Adipose tissue (tissue), 3 donors: Measurements from ENCODE around the gene CACNA1B. TPM values are rescaled to one million over a fixed set of nuclear protein-coding genes. Genes with fewer than 3 reads are reported as not detected.

Source experiments
- H3K27ac ChIP-seq: one replicate; pipeline ENCODE4 v1.5.1; 2013; ENCODE audit warnings: low read depth, low read length
- WGBS, 3 donors: extraction: QIAGEN DNeasy Blood & Tissue Kit; methylation state at CpG; one replicate each; pipeline ENCODE4 v1.1.7; 2013; 5-methylcytosine and 5-hydroxymethylcytosine counted together
- polyA plus RNA-seq, 3 donors: library from polyadenylated mRNA; stranded (reverse); fragments of 200-250 nt; gene quantifications; one replicate each; pipeline ENCODE4 v1.2.3, GENCODE V29; 2013
- donor health status: healthy with polysubstance abuse.
- donor health status: Bipolar disorder and iron deficiency.
- donor health status: healthy.

The CACNA1B gene
- polyA plus RNA-seq, 3 donors = 0.04 to 0.20 TPM; not detected in 1

DNA sequence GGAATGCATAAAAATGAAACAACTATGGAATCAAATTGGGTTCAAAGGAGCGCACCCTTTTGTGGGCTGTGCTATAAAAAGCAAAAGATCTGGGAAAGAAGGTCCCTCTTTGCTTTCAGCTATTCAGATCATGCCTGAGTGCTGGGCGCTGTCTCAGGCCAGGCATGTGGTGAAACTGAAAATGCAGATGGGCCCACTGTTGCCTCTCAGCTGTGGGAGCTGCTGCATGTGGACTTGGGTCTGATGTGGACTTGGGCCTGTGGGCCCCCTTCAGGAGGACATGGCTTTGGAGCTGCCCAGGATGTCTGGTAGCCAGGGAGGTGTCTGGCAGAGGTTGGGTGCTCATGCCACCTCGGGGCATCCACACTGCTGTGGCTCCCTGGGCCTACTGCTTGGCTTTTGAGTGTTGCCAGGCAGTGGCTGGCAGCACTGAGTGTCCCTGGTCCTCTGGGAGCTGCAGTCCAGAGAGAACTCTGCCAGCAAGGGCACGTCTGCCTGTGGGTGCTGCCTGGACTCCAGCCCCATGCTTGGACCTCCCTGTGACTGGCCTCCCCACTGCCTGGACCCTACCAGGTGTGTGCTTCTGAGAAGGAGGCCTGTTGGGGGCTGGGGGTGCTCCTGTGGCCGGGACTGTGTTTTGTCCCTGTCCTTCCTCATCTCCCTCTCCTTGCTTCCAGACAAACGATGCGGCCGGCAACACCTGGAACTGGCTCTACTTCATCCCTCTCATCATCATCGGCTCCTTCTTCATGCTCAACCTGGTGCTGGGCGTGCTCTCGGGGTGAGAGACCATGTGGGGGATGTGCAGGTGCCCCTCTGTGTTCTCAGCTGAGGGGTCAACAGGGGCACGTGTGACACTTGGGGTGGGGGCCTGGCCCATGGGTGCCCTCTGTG lies 74.3 kb downstream of the CACNA1B start:
- WGBS, 3 donors = 79 to 82% (median 79%) methylated on average over 12 of the region's 12 CpGs
- H3K27ac ChIP-seq = no peak overlapping the region

DNA sequence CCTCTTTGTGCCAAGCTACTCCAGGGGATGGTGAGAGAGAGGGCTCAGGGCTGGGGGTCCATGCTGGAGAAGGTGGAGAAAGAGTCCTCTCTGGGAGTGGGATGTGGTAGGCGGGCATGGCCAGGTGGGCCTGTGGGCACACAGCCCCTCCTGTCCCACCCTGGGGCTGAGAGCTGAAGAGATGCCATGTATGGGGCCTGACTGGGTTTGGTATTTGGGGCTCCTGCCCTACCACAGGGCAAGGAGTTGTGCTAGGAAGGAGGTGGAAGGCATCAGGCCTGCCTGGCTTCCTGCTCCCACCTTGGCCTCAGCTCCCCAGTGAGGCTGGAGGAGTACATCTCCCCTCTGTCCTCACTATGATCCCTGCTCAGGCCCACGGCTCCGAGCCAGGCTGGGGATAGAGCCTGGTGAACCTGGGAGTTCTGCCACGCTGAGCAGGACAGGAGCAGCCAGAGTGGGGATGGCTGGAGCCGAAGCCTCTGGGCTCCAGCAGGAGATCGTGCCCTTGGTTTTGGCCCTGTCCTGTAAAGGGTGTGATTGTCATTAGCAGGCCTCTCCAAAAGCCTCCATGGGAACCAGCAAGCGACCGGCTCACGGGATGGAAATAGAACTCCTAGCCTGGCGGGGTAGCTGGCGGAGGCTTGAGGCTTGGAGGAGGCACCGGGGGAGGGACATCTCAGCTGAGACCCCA lies 75.5 kb downstream of the CACNA1B start:
- no peak overlapping the region for H3K27ac ChIP-seq
- 81 to 85% (median 83%) methylated on average over 12 of the region's 12 CpGs for WGBS, 3 donors

DNA sequence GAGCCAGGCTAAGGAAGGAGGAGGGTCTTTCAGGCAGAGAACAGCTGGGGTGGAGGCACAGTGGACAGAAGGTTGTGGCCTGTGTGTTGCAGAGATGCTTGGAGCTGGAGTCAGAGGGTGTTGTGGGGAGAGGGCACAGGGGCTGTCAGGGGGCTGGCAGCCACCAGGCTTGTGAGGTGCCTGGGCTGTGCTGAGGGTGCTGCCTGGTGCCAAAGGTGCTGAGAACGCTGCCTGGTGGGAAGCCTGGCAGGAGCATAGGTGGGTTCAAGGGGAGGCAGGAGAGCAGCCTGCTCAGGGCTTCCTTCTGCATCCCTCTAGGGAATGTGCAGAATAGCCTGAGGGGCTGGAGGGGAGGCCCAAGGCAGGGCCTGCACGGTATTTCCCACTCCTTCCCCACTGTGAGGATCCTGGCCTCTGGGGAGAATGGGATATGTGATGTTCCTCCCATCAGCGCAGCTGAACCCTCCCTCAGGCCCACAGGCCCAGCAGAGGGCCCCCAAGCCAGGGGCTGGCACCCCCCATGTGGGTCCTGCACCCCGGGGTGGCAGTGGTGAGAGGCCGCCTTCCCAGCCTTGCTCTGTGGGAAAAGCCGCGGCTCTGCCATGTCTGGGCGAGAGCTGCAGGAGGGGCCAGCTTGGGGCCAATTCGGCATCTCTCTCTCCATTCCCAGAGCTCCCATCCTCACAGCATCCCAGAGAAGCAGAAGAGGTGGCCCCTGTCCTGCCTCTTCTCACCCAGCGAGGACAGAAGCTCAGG lies 76.3 kb downstream of the CACNA1B start:
- 72 to 85% (median 83%) methylated on average over 10 of the region's 10 CpGs for WGBS, 3 donors
- no peak overlapping the region for H3K27ac ChIP-seq

DNA sequence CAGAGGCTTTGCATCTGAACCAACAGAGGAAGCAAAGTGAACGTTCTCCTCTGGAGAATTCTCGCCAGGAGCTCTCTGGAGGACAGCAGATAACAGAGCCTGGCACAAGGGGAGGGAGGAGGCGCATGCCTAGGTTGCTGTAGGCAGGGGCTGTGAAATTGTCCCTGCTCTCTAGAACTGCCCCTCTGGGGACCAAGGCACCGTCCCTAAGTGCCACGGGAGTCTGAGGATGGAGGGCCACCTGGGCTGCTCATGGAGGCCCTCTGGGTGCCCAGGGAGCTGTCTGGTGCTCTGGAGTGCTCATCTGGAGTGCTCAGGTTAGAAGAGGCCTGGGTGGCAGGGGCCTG lies 77.6 kb downstream of the CACNA1B start:
- 52 to 60% (median 60%) methylated on average over 5 of the region's 5 CpGs for WGBS, 3 donors
- H3K27ac ChIP-seq = no peak overlapping the region

DNA sequence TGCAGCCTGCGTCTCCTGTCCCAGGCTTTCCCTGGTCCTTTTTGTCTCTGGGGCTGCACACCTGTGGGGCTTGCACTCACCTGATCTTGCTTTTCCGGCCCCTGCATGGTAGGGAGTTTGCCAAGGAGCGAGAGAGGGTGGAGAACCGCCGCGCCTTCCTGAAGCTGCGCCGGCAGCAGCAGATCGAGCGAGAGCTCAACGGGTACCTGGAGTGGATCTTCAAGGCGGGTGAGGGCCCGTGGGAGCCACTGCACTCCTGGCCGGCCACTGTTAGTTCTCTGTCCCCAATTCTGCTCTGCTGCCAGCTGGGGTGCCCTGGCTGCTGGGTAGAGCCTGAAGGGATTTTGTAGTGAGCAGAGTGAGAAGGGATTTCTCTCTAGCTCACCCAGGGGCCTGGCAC lies 78.0 kb downstream of the CACNA1B start:
- H3K27ac ChIP-seq = no peak overlapping the region
- WGBS, 3 donors = 89 to 93% (median 92%) methylated on average over 14 of the region's 14 CpGs

DNA sequence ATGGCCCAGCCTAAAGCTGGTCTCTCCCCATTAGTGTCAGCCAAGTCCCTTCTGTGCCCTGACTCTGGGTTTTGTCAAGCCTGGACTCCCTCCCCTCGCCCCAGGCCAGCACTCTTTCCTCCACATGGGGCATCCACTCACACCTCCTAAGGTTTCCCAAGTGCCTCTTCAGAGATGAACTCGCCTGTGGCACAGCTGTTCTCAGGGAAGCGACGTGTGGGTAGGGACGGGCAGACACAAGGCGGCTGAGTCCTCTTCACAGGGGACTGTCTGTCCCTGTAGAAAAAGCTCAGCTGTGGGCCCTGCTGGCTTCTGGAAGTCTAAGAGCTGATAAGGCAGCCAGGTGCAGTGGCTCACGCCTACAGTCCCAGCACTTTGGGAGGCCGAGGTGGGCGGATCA lies 78.5 kb downstream of the CACNA1B start:
- H3K27ac ChIP-seq = no peak overlapping the region
- WGBS, 3 donors = 76 to 84% (median 77%) methylated on average over 9 of the region's 9 CpGs

DNA sequence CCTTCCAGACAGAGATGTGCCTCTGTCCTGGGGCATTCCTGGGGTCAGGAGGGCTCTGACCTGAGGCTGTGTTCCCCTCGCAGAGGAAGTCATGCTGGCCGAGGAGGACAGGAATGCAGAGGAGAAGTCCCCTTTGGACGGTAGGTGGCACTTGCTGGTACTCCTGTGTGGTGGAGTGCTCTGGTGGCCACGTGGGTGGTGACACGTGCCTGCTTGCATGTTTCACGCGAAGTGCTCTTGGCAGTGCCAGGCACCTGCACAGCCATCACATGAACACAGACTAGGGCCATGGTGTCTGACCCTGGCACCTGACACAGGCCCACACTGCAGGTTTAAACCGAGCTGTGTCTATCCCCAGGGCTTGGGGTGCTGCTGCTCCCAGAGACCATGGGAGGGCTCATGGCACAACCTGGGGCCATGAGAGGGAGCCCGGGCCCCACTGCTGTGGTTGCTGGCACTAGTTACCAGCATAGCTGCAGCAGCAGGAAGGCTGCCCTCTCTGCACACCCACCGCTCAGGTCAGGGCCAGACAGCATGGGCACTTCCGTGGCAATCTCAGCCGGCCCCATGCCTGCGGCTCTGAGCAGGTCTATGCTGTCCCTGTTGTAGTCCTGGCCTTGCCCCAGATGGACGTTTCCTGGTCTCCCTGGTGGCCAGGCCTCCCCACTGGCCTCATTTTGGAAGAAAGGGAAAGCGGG lies 79.3 kb downstream of the CACNA1B start:
- 75 to 77% (median 76%) methylated on average over 15 of the region's 15 CpGs for WGBS, 3 donors
- H3K27ac ChIP-seq = no peak overlapping the region

DNA sequence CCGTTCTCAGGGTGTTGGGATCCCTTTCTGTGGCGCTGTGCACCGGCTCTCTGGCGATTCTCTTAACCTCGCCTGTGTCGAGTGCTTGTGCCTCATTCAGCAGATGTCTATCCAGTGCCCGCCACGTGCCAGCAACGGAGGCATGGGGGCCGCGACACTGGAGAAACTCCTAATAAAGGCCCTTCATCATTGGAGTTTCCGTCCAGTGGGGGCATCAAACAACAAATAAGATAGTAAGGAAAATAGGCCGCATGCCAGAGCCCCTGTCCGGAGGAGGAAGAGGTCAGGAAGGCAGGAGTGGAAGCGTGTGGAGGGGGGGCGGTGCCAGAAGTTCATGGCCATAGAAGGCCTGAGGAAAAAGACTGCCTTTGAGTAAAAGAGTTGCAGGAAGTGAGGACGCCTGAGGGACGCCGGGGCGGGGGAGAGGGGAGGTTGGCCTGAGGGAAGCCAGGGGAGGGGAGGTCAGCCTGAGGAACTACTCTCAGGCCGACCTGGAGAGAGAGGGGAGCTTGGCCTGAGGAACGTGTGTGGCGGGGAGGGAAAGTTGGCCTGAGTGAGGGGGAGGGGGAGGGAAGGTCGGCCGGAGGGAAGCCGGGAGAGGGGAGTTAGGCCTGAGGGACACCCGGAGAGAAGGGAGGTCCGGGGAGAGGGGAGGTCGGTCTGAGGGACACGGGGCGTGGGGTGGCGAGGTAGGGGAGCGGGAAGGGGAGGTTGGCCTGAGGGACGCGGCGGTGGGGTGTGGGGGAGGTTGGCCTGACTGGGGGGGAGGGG lies 82.2 kb downstream of the CACNA1B start:
- whole genome bisulfite sequencing, 3 donors = 82 to 84% (median 83%) methylated on average over 36 of the region's 36 CpGs
- H3K27ac ChIP-seq = no peak overlapping the region

DNA sequence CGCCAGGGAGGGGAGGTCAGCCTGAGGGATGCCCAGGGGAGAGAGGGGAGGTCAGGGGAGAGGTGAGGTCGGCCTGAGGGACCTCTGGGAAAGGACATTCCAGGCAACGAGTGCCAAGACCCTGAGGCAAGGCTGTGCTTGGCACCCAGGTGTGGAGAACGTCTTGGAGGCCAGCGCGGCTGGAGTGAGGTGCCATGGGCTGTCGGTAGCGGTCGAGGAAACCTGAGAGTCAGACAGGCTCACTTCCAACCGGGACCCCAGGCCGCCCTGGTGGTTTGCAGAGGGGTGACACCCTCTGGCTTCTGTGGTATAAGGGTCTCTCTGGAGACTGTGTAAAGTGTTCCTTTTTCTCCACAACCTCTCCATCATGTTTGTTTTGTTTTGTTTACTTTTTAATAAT lies 82.9 kb downstream of the CACNA1B start:
- WGBS, 3 donors = 52 to 68% (median 64%) methylated on average over 11 of the region's 11 CpGs
- no peak overlapping the region for H3K27ac ChIP-seq

DNA sequence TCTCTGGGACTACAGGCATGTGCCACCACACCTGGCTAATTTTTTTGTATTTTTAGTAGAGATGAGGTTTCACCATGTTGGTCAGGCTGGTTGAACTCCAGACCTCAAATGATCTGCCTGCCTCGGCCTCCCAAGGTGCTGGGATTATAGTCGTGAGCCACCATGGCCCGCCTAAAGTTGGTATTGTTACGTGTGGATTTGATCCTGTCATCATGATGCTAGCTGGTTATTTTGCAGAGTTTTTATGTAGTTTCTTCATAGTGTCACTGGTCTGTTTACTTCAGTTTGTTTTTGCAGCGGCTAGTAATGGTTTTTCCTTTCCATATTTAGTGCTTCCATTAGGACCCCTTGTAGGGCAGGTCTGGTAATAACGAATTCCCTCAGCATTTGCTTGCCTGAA lies 85.9 kb downstream of the CACNA1B start:
- H3K27ac ChIP-seq = no peak overlapping the region
- WGBS, 3 donors = 86 to 90% (median 87%) methylated on average over 6 of the region's 6 CpGs

DNA sequence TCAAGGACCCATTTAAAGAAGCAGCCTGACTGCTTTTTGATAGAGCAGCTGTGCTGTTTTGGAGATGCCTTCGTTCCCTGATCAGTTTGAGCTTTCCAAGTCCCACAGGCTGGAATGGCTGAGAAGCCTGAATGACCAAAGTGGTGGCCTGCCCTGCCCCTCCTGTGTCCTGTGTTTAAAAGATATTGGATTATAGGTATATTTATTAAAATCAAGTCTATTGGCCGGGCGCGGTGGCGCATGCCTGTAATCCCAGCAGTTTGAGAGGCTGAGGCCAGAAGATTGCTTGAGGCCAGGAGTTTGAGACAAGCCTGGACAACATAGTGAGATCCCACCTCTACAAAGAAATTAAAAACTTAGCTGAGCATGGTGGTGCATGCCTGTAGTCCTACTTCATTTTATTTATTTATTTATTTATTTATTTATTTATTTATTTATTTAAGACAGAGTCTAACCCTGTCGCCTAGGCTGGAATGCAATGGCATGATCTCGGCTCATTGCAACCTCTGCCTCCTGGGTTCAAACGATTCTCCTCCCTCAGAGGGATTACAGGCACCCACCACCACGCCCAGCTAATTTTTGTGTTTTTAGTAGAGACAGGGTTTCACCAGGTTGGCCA lies 87.7 kb downstream of the CACNA1B start:
- WGBS, 3 donors = 93 to 94% (median 93%) methylated on average over 9 of the region's 9 CpGs
- no peak overlapping the region for H3K27ac ChIP-seq

DNA sequence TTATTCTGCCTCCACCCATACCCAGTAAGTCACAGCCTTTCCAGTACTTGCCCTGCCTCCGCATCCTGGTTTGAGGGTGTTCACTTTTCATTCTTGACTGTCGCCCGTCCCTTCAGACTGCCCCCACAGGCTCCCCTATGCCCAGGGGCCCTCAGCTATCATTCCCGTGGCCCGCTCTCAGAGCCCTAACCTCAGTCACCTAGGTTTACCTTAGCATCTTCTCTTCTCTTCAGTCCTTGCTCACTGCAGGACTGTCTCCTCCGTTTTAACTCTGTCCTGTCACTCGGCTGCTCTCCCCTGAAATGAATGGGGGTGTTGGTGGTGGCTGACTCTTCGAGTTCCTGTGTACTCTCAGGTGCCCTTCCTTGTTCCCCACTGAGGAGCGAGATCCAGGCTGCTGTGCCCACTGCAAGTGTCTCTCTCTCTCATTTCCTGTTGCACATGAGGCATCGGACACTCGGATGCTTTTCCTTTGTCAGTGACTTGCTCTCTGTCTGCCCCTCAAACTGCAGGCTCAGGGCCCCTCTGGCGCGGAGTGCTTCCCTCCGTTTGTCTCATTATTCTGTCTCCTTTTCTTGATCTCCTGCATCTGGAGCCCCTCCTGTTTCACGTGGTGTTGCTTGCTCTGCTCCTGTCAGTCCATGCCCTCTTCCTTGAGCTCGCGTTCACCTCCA lies 89.8 kb downstream of the CACNA1B start:
- WGBS, 3 donors = 57 to 73% (median 64%) methylated on average over 17 of the region's 17 CpGs
- no peak overlapping the region for H3K27ac ChIP-seq

DNA sequence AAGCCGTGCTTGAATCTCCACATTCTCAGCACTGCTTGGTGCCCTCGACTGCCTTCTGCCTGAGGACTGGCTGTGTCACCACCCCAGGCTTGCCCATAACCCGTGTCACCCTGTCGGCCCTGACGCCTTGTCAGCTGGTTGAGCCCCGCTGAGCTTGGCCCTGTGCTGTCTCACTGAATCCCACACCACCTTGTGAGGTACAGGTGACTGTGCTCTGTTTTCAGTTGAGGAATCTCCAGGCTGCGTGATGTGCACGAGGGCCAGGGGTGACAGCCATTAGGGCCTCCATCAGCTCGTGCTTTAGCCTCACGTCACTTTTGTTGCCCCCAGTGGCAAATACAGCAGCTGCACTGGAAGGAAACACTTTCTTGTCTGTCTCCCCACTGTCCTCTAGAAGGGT lies 90.7 kb downstream of the CACNA1B start:
- no peak overlapping the region for H3K27ac ChIP-seq
- 70 to 78% (median 70%) methylated on average over 10 of the region's 10 CpGs for WGBS, 3 donors

DNA sequence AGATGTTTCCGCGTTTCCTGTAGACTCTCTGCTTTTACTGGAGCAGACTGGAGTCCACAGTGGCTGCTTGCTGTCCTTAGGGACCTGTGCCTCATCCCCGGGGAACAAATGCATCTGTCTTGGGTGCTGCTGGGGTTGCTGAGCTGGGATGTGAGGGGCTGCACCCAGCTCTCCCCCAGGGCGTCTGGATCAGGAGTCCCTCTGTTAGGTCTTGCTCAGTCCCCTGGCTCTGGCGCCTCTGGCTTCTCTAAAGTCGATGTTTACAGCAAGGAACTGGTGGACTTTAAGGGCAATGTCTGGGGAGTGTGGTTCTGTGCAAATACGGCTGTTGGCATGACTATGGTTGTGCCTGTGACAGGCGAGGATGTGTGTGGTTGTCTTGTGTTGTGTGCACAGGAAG lies 91.4 kb downstream of the CACNA1B start:
- no peak overlapping the region for H3K27ac ChIP-seq
- WGBS, 3 donors = 66 to 81% (median 73%) methylated on average over 8 of the region's 8 CpGs

DNA sequence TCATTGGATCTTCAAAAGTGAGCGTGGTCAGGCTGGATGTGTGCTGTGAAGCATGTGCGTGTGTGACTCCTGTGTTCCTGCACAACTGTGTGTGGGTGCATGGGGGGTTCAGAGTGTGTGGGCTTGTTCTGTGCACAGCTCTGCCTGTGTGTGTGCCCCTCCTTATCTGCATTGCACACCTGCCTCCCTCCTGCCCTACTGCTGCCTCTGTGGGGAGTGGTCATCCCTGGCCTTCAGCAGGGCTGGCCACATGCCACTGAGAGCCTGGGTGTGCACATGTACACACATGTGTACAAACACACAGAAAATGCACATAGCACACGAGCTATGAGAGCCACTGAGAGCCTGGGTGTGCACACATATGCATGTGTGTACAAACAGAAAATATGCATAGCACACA lies 92.1 kb downstream of the CACNA1B start:
- 78 to 89% (median 82%) methylated on average over 3 of the region's 3 CpGs for WGBS, 3 donors
- H3K27ac ChIP-seq = no peak overlapping the region

DNA sequence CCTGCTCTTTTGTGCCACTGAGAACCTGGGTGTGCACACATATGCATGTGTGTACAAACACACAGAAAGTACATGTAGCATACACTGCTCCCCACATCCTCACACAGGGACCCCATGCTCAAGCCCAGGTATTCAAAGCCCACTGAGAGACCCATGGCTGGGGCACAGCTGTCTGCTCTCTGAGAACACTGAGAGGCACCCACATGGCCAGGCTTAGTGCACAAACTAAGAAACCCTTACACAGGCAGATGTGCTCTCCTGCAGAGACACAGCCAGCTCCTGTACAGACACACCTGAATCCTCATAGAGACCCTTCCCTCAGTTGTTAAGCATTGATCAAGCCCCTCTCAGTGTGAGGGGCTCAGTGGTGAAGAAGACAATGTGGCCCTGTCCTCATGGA lies 92.5 kb downstream of the CACNA1B start:
- no peak overlapping the region for H3K27ac ChIP-seq
